ENCODE results near the gene GAREM2.

GAREM2 gene

GRCh38 chr2:26203906-26204305 is 31.0 kb downstream of the GAREM2 start:
- TF ChIP-seq ZBTB7A (IDR thresholded peaks at IDR 0.05; ENCODE audit: low read depth) (no peak), RAD21 (IDR thresholded peaks at IDR 0.05; ENCODE audit: low read depth) (no peak), FOXM1 (IDR thresholded peaks at IDR 0.05; ENCODE audit: borderline replicate concordance, low read depth) (no peak), EGR1 (IDR thresholded peaks at IDR 0.05) (no peak), EP300 (IDR thresholded peaks at IDR 0.05; ENCODE audit: borderline replicate concordance) (no peak), USF1 (IDR thresholded peaks at IDR 0.05) (no peak), TEAD4 (IDR thresholded peaks at IDR 0.05) (no peak), YY1 (IDR thresholded peaks at IDR 0.05; ENCODE audit: low read depth) (no peak), REST (IDR thresholded peaks at IDR 0.05; ENCODE audit: low read depth) (no peak), NFIC (IDR thresholded peaks at IDR 0.05) (no peak), MAX (IDR thresholded peaks at IDR 0.05) (no peak), TAF1 (IDR thresholded peaks at IDR 0.05; ENCODE audit: low read depth) (no peak), TCF12 (IDR thresholded peaks at IDR 0.05; ENCODE audit: low read depth) (no peak)

- no peak for TF ChIP-seq YY1 (IDR thresholded peaks at IDR 0.05; ENCODE audit: low read depth)
- no peak for TF ChIP-seq EP300 (IDR thresholded peaks at IDR 0.05; ENCODE audit: borderline replicate concordance)
- TF ChIP-seq USF1 (IDR thresholded peaks at IDR 0.05): no peak
- TF ChIP-seq RAD21 (IDR thresholded peaks at IDR 0.05; ENCODE audit: low read depth): no peak
- TF ChIP-seq MAX (IDR thresholded peaks at IDR 0.05): no peak
Observed at GRCh38 chr2:26212011-26212410, 39.1 kb downstream of the GAREM2 start.

GRCh38 chr2:26214759-26215158 is 41.9 kb downstream of the GAREM2 start:
- TF ChIP-seq EGR1 (IDR thresholded peaks at IDR 0.05) (no peak), CEBPB (IDR thresholded peaks at IDR 0.05) (no peak), USF1 (IDR thresholded peaks at IDR 0.05) (no peak), NFIC (IDR thresholded peaks at IDR 0.05) (no peak), CREB1 (IDR thresholded peaks at IDR 0.05; ENCODE audit: low read depth) (no peak), RAD21 (IDR thresholded peaks at IDR 0.05; ENCODE audit: low read depth) (no peak), TCF12 (IDR thresholded peaks at IDR 0.05; ENCODE audit: low read depth) (no peak), FOXM1 (IDR thresholded peaks at IDR 0.05; ENCODE audit: borderline replicate concordance, low read depth) (no peak), YY1 (IDR thresholded peaks at IDR 0.05; ENCODE audit: low read depth) (no peak), EP300 (IDR thresholded peaks at IDR 0.05; ENCODE audit: borderline replicate concordance) (no peak), TEAD4 (IDR thresholded peaks at IDR 0.05) (no peak)

GRCh38 chr2:26215833-26216232 is 42.9 kb downstream of the GAREM2 start:
- no peak for TF ChIP-seq NFIC (IDR thresholded peaks at IDR 0.05)
- TF ChIP-seq ZBTB7A (IDR thresholded peaks at IDR 0.05; ENCODE audit: low read depth): no peak

- TF ChIP-seq YY1 (IDR thresholded peaks at IDR 0.05; ENCODE audit: low read depth): no peak
- no peak for TF ChIP-seq MAX (IDR thresholded peaks at IDR 0.05)
- TF ChIP-seq TCF12 (IDR thresholded peaks at IDR 0.05; ENCODE audit: low read depth): no peak
- no peak for TF ChIP-seq ZBTB7A (IDR thresholded peaks at IDR 0.05; ENCODE audit: low read depth)
- no peak for TF ChIP-seq REST (IDR thresholded peaks at IDR 0.05; ENCODE audit: low read depth)
- no peak for TF ChIP-seq CREB1 (IDR thresholded peaks at IDR 0.05; ENCODE audit: low read depth)
- TF ChIP-seq EP300 (IDR thresholded peaks at IDR 0.05; ENCODE audit: borderline replicate concordance): no peak
- no peak for TF ChIP-seq NFIC (IDR thresholded peaks at IDR 0.05)
- no peak for TF ChIP-seq TAF1 (IDR thresholded peaks at IDR 0.05; ENCODE audit: low read depth)
- TF ChIP-seq EGR1 (IDR thresholded peaks at IDR 0.05): no peak
- no peak for TF ChIP-seq RAD21 (IDR thresholded peaks at IDR 0.05; ENCODE audit: low read depth)
- TF ChIP-seq CEBPB (IDR thresholded peaks at IDR 0.05): no peak
Observed at GRCh38 chr2:26216587-26216986, 43.7 kb downstream of the GAREM2 start.

- TF ChIP-seq ZBTB7A (IDR thresholded peaks at IDR 0.05; ENCODE audit: low read depth) (no peak), NFIC (IDR thresholded peaks at IDR 0.05) (no peak), TCF12 (IDR thresholded peaks at IDR 0.05; ENCODE audit: low read depth) (no peak), FOXM1 (IDR thresholded peaks at IDR 0.05; ENCODE audit: borderline replicate concordance, low read depth) (no peak), CEBPB (IDR thresholded peaks at IDR 0.05) (no peak), REST (IDR thresholded peaks at IDR 0.05; ENCODE audit: low read depth) (no peak), CREB1 (IDR thresholded peaks at IDR 0.05; ENCODE audit: low read depth) (no peak), TAF1 (IDR thresholded peaks at IDR 0.05; ENCODE audit: low read depth) (no peak), USF1 (IDR thresholded peaks at IDR 0.05) (no peak), MAX (IDR thresholded peaks at IDR 0.05) (no peak), EGR1 (IDR thresholded peaks at IDR 0.05) (no peak), TEAD4 (IDR thresholded peaks at IDR 0.05) (no peak), YY1 (IDR thresholded peaks at IDR 0.05; ENCODE audit: low read depth) (no peak), EP300 (IDR thresholded peaks at IDR 0.05; ENCODE audit: borderline replicate concordance) (no peak), RAD21 (IDR thresholded peaks at IDR 0.05; ENCODE audit: low read depth) (no peak)
Observed at GRCh38 chr2:26217720-26218119, 44.8 kb downstream of the GAREM2 start.
